HepG2 (cell line): Measurements from ENCODE around the gene GPR65. TPM values are rescaled to one million over a fixed set of nuclear protein-coding genes. Genes with fewer than 3 reads are reported as not detected.

ENCODE experiments used
- CHCHD3 ChIP-seq: sonication (generic); formaldehyde crosslinking; IDR thresholded peaks from 2 replicates; pipeline ENCODE4 v1.8.0; 2022; ENCODE audit warnings: mild to moderate bottlenecking, missing genetic modification reagents, moderate library complexity
- GABPA ChIP-seq, 2 experiments: IDR thresholded peaks; 2 replicates each; pipeline ENCODE4 v1.6.1; 2011 to 2016; ENCODE audit warnings: low read depth in 2 of 2, low read length in 1 of 2, missing biosample characterization in 1 of 2, missing genetic modification characterization in 1 of 2
- KAT8 ChIP-seq: IDR thresholded peaks from 2 replicates; pipeline ENCODE4 v1.6.1; 2016; ENCODE audit warnings: missing genetic modification reagents, missing compliant biosample characterization
- KMT2A ChIP-seq: sonication (generic); formaldehyde crosslinking; IDR thresholded peaks from 2 replicates; pipeline ENCODE4 v1.4.0; 2020; ENCODE audit warnings: missing genetic modification reagents
- NR1H2 ChIP-seq: sonication (generic); formaldehyde crosslinking; IDR thresholded peaks from 2 replicates; pipeline ENCODE4 v1.8.1; 2022; ENCODE audit warnings: low read depth, missing genetic modification reagents, borderline replicate concordance
- REXO4 ChIP-seq: sonication (generic); formaldehyde crosslinking; IDR thresholded peaks from 2 replicates; pipeline ENCODE4 v1.8.0; 2022; ENCODE audit warnings: missing genetic modification reagents, mild to moderate bottlenecking, borderline replicate concordance
- TGIF2 ChIP-seq: IDR thresholded peaks from 2 replicates; pipeline ENCODE4 v1.6.1; 2016; ENCODE audit warnings: control low read depth, missing compliant biosample characterization
- WIZ ChIP-seq: sonication (generic); formaldehyde crosslinking; IDR thresholded peaks from 2 replicates; pipeline ENCODE4 v1.5.1; 2020; ENCODE audit warnings: mild to moderate bottlenecking, missing genetic modification reagents
- ZFP1 ChIP-seq: IDR thresholded peaks from 2 replicates; pipeline ENCODE4 v1.6.1; 2016
- polyA plus RNA-seq, 8 experiments: library from polyadenylated mRNA; depleted of rRNA in 3 of 8; stranded (reverse) in 7 of 8; unstranded in 1 of 8; fragments of >200 nt; fragmentation: Illumina TruSeq in 4 of 8; extraction: Trizol in 4 of 8; gene quantifications; 2 replicates each; pipeline versions ENCODE4 v1.2.1 to v1.2.3, GENCODE V29; 2011 to 2016; ENCODE audit warnings: low read depth in 4 of 8, missing spikeins in 1 of 8, mixed read lengths in 1 of 8; ENCODE audit not compliant: insufficient read depth in 1 of 8
- total RNA-seq, 5 experiments: library from RNA; depleted of rRNA; stranded (reverse); fragments of >200 nt; fragmentation: Illumina TruSeq; extraction: Trizol; gene quantifications; 2 replicates each; pipeline ENCODE4 v1.2.3, GENCODE V29; 2016; ENCODE audit warnings: low read depth in 1 of 5
- TF ChIP-seq, protein P1 (sequence below): sonication (generic); formaldehyde crosslinking; conservative IDR thresholded peaks from 2 replicates; pipeline ENCODE4 v1.4.0; 2020; ENCODE audit warnings: missing genetic modification reagents
- TF ChIP-seq, protein P2 (sequence below): sonication (generic); formaldehyde crosslinking; IDR thresholded peaks from 2 replicates; pipeline ENCODE4 v1.5.0; 2020; ENCODE audit warnings: missing genetic modification reagents, mild to moderate bottlenecking, borderline replicate concordance

Gene GPR65
- total and polyA plus RNA-seq, 2 of the 13 experiments (the other 11 are each of a cell fraction or from before 2014, with no cell fraction given), result not detected

DNA sequence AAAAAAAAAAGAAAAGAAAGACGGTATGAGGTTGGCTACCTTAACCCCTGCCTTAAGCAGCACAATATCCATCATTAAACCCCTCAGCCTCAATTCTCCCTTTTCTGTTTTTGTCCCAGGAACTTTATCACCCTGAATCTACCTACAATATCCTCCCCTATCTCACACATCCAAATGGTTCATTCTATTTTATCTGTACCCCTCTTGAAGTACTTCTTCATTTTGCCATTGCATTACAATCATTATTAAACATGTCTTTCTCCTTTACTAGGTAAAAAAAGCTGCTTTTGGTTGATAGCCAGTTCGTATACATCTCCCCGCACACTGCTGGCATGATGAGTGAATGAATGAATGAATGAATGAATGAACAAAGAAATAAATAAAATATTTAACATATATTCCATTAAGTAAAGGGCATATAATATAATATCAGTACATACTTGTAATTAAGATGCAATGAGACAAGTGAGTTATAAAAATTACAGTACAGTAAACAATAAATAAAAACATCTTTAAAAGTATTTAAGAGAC lies 364 bp upstream of the GPR65 start (continued):
- no peak for TF ChIP-seq NR1H2 (CRISPR knock-in tag)
- TF ChIP-seq WIZ (CRISPR knock-in tag), result no peak
- TF ChIP-seq REXO4 (CRISPR knock-in tag), result no peak
- no peak for TF ChIP-seq KMT2A (CRISPR knock-in tag)
- TF ChIP-seq, protein P1, sequence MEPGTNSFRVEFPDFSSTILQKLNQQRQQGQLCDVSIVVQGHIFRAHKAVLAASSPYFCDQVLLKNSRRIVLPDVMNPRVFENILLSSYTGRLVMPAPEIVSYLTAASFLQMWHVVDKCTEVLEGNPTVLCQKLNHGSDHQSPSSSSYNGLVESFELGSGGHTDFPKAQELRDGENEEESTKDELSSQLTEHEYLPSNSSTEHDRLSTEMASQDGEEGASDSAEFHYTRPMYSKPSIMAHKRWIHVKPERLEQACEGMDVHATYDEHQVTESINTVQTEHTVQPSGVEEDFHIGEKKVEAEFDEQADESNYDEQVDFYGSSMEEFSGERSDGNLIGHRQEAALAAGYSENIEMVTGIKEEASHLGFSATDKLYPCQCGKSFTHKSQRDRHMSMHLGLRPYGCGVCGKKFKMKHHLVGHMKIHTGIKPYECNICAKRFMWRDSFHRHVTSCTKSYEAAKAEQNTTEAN (CRISPR knock-in tag), result no peak
- TF ChIP-seq ZFP1, result no peak
- TF ChIP-seq TGIF2 (CRISPR knock-in tag), result no peak
- no peak for TF ChIP-seq GABPA (IDR thresholded peaks at IDR 0.05; ENCODE audit: low read depth, low read length)
- TF ChIP-seq GABPA (CRISPR knock-in tag; IDR thresholded peaks at IDR 0.05; ENCODE audit: low read depth), result no peak
- TF ChIP-seq, protein P2, sequence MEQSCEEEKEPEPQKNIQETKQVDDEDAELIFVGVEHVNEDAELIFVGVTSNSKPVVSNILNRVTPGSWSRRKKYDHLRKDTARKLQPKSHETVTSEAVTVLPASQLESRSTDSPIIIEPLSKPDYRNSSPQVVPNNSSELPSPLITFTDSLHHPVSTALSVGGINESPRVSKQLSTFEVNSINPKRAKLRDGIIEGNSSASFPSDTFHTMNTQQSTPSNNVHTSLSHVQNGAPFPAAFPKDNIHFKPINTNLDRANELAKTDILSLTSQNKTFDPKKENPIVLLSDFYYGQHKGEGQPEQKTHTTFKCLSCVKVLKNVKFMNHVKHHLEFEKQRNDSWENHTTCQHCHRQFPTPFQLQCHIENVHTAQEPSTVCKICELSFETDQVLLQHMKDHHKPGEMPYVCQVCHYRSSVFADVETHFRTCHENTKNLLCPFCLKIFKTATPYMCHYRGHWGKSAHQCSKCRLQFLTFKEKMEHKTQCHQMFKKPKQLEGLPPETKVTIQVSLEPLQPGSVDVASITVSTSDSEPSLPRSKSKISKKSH, result no peak
- no peak for TF ChIP-seq CHCHD3 (CRISPR knock-in tag)
- no peak for TF ChIP-seq KAT8 (CRISPR knock-in tag)
- TF ChIP-seq, all 625 proteins: peak for 0
